ENCODE results near the gene ITGA3. TPM values are rescaled to one million over a fixed set of nuclear protein-coding genes. Genes with fewer than 3 reads are reported as not detected.

ITGA3 gene
- total and polyA plus RNA-seq, 4 donors: 0.79 to 4.4 (median 1.4) TPM

DNA sequence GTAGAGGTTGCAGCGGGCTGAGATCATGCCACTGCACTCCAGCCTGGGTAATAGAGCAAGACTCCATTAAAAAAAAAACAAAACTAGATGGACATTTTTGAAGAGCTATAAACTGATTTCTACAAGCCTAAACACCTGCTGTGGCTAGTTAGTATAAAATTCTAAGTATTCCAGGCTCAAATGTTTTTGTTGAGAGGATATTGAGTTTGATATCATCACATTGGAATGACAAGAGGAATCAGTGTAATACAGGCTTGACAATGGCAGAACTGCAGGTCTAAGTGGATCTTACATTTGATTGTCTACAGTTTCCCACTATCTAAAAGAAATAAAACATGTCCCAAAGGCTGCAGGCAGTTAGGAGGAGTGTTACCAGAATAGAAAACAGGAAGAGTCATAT, 37.0 kb upstream of the ITGA3 start:
- WGBS: 95% methylated on average over 1 of the region's 1 CpG
- no peak for DNase-seq (ENCODE audit: low spot score)
- no peak overlapping the region for H3K4me3 ChIP-seq (ENCODE audit: low read depth in 1 of 3, low read length in 3 of 3)
- no peaks in the 10 kb centered on the region for H3K4me1 ChIP-seq (ENCODE audit: control insufficient read depth in 4 of 4, insufficient read depth in 4 of 4, low read length in 3 of 4)
- no peak overlapping the region for H3K27ac ChIP-seq (ENCODE audit: low read depth in 1 of 2, low read length in 2 of 2)
- peaks cover 0 to 3% (median 1%) of the 10 kb centered on the region in 4 donors for H3K9me3 ChIP-seq (ENCODE audit: control insufficient read depth in 4 of 4, low read length in 3 of 4)
- H3K27me3 ChIP-seq (ENCODE audit: control insufficient read depth in 4 of 4, insufficient read depth in 4 of 4, low read length in 3 of 4): peaks cover 0 to 2% (median 0%) of the 10 kb centered on the region in 4 donors
- H3K36me3 ChIP-seq (ENCODE audit: control insufficient read depth in 4 of 4, insufficient read depth in 3 of 4, low read depth in 1 of 4, low read length in 3 of 4): no peaks in the 10 kb centered on the region
- no peak overlapping the region for H3K9ac ChIP-seq (ENCODE audit: low read depth in 1 of 2, low read length in 2 of 2)
- TF ChIP-seq, protein P1, sequence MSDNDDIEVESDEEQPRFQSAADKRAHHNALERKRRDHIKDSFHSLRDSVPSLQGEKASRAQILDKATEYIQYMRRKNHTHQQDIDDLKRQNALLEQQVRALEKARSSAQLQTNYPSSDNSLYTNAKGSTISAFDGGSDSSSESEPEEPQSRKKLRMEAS (IDR thresholded peaks at IDR 0.05): no peak
- TF ChIP-seq, protein P2, sequence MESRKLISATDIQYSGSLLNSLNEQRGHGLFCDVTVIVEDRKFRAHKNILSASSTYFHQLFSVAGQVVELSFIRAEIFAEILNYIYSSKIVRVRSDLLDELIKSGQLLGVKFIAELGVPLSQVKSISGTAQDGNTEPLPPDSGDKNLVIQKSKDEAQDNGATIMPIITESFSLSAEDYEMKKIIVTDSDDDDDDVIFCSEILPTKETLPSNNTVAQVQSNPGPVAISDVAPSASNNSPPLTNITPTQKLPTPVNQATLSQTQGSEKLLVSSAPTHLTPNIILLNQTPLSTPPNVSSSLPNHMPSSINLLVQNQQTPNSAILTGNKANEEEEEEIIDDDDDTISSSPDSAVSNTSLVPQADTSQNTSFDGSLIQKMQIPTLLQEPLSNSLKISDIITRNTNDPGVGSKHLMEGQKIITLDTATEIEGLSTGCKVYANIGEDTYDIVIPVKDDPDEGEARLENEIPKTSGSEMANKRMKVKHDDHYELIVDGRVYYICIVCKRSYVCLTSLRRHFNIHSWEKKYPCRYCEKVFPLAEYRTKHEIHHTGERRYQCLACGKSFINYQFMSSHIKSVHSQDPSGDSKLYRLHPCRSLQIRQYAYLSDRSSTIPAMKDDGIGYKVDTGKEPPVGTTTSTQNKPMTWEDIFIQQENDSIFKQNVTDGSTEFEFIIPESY (IDR thresholded peaks at IDR 0.05): no peak
- no peak for TF ChIP-seq EGR1 (IDR thresholded peaks at IDR 0.05; ENCODE audit: low read depth in 2 of 2)
- TF ChIP-seq HNF4A (conservative IDR thresholded peaks at IDR 0.05): no peak
- TF ChIP-seq TAF1 (conservative IDR thresholded peaks at IDR 0.05): no peak
- TF ChIP-seq GABPA (IDR thresholded peaks at IDR 0.05 in 1 of 2, conservative IDR thresholded peaks at IDR 0.05 in 1 of 2): no peak
- TF ChIP-seq HNF4G (IDR thresholded peaks at IDR 0.05): no peak
- no peak for TF ChIP-seq NR2F2 (IDR thresholded peaks at IDR 0.05)
- no peak for TF ChIP-seq SP1 (IDR thresholded peaks at IDR 0.05)
- no peak for TF ChIP-seq FOXA1 (IDR thresholded peaks at IDR 0.05)
- TF ChIP-seq, protein P3, sequence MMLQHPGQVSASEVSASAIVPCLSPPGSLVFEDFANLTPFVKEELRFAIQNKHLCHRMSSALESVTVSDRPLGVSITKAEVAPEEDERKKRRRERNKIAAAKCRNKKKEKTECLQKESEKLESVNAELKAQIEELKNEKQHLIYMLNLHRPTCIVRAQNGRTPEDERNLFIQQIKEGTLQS (IDR thresholded peaks at IDR 0.05): no peak
- no peak for TF ChIP-seq RAD21 (IDR thresholded peaks at IDR 0.05)
- TF ChIP-seq RXRA (IDR thresholded peaks at IDR 0.05): no peak
- no peak for TF ChIP-seq YY1 (IDR thresholded peaks at IDR 0.05)
- TF ChIP-seq JUND (IDR thresholded peaks at IDR 0.05): no peak
- TF ChIP-seq FOXA2 (IDR thresholded peaks at IDR 0.05): no peak
- TF ChIP-seq, protein P4, sequence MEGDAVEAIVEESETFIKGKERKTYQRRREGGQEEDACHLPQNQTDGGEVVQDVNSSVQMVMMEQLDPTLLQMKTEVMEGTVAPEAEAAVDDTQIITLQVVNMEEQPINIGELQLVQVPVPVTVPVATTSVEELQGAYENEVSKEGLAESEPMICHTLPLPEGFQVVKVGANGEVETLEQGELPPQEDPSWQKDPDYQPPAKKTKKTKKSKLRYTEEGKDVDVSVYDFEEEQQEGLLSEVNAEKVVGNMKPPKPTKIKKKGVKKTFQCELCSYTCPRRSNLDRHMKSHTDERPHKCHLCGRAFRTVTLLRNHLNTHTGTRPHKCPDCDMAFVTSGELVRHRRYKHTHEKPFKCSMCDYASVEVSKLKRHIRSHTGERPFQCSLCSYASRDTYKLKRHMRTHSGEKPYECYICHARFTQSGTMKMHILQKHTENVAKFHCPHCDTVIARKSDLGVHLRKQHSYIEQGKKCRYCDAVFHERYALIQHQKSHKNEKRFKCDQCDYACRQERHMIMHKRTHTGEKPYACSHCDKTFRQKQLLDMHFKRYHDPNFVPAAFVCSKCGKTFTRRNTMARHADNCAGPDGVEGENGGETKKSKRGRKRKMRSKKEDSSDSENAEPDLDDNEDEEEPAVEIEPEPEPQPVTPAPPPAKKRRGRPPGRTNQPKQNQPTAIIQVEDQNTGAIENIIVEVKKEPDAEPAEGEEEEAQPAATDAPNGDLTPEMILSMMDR (IDR thresholded peaks at IDR 0.05; ENCODE audit: low read depth, low read length, missing input control): no peak

DNA sequence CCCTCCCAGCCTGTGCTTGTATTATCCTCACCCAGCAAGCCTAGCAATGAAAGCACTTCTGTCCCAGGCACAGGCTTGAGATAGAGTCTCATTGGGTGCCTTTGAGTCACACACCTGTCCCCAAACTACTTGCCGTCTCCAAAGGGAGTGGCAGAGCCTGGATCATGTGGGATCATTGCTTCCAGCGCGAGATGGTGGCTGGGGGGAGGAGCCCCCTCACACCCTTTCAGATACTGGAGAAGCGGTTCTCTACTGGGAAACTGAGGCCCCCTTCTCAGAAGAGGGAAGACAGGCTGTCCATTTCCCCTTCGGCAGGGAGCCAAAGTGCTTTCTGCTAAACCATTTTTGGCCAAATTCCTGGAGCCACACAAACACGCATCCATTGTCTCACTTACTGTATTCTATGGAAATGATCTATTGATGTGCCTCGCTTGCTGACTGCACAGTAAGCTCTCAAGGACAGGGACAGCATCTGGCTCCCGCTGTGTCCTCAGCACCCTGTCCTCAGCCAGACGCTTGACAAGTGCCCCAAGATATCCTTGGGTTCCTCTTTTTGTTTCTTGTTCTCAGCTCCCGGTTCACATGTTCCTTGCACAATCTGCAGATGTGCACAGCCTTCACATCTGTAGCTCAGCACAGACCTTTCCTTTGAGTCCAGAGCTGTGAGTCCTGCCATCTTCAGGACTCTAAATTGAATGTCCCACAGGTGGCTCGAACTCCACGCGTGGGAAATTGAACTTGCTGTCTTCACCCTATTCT, 34.9 kb upstream of the ITGA3 start:
- no peak overlapping the region for H3K9ac ChIP-seq (ENCODE audit: low read depth in 1 of 2, low read length in 2 of 2)
- H3K27ac ChIP-seq (ENCODE audit: low read depth in 1 of 2, low read length in 2 of 2): no peak overlapping the region
- no peaks in the 10 kb centered on the region for H3K36me3 ChIP-seq (ENCODE audit: control insufficient read depth in 4 of 4, insufficient read depth in 3 of 4, low read depth in 1 of 4, low read length in 3 of 4)
- H3K4me1 ChIP-seq (ENCODE audit: control insufficient read depth in 4 of 4, insufficient read depth in 4 of 4, low read length in 3 of 4): no peaks in the 10 kb centered on the region
- H3K4me3 ChIP-seq (ENCODE audit: low read depth in 1 of 3, low read length in 3 of 3): no peak overlapping the region
- no peaks in the 10 kb centered on the region for H3K27me3 ChIP-seq (ENCODE audit: control insufficient read depth in 4 of 4, insufficient read depth in 4 of 4, low read length in 3 of 4)
- no peaks in the 10 kb centered on the region for H3K9me3 ChIP-seq (ENCODE audit: control insufficient read depth in 4 of 4, low read length in 3 of 4)
- 72% methylated on average over 13 of the region's 13 CpGs for WGBS
- no peak for DNase-seq (ENCODE audit: low spot score)
- TF ChIP-seq HNF4A (conservative IDR thresholded peaks at IDR 0.05) (no peak), SP1 (IDR thresholded peaks at IDR 0.05) (no peak), EGR1 (IDR thresholded peaks at IDR 0.05; ENCODE audit: low read depth in 2 of 2) (no peak), HNF4G (IDR thresholded peaks at IDR 0.05) (no peak), RXRA (IDR thresholded peaks at IDR 0.05) (no peak), YY1 (IDR thresholded peaks at IDR 0.05) (no peak), TAF1 (conservative IDR thresholded peaks at IDR 0.05) (no peak), FOXA2 (IDR thresholded peaks at IDR 0.05) (no peak), GABPA (IDR thresholded peaks at IDR 0.05 in 1 of 2, conservative IDR thresholded peaks at IDR 0.05 in 1 of 2) (no peak), FOXA1 (IDR thresholded peaks at IDR 0.05) (no peak)
- TF ChIP-seq, protein P2 (IDR thresholded peaks at IDR 0.05): no peak
- TF ChIP-seq, protein P4 (IDR thresholded peaks at IDR 0.05; ENCODE audit: low read depth, low read length, missing input control): no peak
- TF ChIP-seq, protein P1 (IDR thresholded peaks at IDR 0.05): no peak
- TF ChIP-seq, protein P3 (IDR thresholded peaks at IDR 0.05): no peak
